GM21447 (cell line): ENCODE results near the gene LMAN1.
A peak's percentile ranks its signal among the peaks of the same experiment; 100 is the strongest.

Experiments used
- ATAC-seq: cut with Tn5 transposase; IDR thresholded peaks from one replicate; pipeline ENCODE4 v1.9.1; 2021; ENCODE audit not compliant: unreplicated experiment

The LMAN1 gene

GRCh38 chr18:59372975-59373374 lies 13.9 kb upstream of the LMAN1 start:
- ATAC-seq: no peak

DNA sequence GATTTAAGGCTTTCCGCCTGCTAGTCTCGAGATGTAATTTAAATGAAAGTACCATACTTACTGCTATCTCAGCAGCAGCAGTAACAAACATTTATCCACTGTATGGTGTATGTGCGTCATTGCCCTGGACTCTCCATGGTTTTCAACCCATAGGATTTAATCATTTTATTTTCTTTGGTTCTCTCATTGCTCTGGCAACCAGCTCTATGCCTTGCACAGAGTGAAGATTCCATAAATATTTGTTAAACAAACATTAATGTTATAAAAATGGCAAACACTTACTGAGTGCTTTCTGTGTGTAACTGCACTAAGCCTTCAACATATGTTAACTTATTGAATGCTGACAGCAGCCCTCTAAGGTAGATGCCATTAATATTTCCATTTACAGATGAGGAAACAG lies 1.3 kb upstream of the LMAN1 start:
- no peak for ATAC-seq

DNA sequence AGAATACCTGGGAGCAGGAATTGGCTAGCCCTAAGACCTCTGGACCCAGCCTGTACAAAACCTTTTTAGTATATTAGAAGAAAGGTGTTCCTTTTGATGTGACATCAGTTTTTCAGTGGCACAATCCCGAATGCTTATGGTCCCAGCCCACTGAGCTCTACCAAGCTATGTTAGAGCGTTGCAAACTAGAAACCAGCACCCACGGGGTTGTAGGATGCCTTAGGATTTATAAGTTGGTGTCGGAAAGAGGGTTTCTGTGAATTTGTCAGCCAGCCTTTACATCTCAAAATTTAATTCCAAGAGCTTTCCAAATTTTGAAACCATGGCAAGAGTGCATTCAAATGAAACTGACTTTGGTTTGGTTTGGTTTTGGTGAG lies 499 bp upstream of the LMAN1 start:
- peak; percentile 26 for ATAC-seq

- ATAC-seq: no peak
These were observed 702 bp downstream of the LMAN1 start for GRCh38 chr18:59358414-59358711.

- ATAC-seq: no peak
These were observed 1.1 kb downstream of the LMAN1 start for GRCh38 chr18:59357928-59358327.

DNA sequence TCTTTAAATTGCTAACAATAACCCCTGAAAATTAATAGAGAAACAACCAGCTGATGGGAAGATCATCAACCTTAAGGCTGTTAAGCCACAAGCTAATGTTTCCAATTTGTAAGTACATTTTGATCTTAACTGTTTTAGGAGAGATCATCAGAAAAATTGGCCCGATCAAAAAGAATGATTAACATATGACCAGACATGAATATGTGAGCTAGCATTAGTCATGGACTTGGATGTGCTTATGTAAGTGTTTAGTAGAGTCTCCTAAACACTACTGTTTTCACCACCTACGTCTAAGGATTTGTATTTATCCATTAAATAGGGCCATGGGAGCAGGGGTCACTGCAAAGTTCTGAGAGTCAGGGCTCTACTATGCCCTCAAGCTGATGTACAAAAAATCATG lies 4.3 kb downstream of the LMAN1 start:
- no peak for ATAC-seq

- ATAC-seq: no peak
These were observed 5.9 kb downstream of the LMAN1 start for GRCh38 chr18:59353079-59353680.

DNA sequence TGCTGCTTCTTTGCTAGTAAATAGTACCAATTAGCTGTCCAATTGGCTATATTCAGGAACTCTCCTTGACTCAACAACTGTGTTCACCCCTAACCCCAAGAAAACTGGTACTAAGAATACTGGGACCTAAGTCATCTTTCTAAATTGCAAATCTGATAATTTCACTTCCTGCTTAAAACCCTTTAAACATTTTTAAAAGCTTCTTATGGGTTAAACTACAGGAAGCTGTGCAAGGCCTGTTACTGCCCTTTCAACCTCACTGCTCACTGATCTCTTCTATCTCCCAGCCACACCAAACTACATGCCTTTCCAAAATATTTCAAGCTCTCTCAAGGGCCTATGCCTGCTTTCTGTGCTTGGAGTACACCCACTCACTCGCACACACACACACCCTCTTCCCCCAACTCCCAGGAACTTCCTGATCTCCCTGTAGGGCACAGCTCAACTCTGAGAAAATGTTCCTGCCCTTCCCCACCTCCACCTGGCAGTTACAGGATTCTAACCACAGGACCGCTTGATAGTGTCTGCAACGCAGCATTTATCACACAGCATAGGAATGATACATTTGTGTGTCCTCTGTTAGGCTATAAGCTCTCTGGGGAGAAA lies 6.7 kb downstream of the LMAN1 start:
- ATAC-seq: no peak

GRCh38 chr18:59345556-59345955 lies 13.5 kb downstream of the LMAN1 start:
- no peak for ATAC-seq

- no peak for ATAC-seq
These were observed 14.1 kb downstream of the LMAN1 start for GRCh38 chr18:59344996-59345395.

- no peak for ATAC-seq
These were observed 15.1 kb downstream of the LMAN1 start for GRCh38 chr18:59343926-59344325.

DNA sequence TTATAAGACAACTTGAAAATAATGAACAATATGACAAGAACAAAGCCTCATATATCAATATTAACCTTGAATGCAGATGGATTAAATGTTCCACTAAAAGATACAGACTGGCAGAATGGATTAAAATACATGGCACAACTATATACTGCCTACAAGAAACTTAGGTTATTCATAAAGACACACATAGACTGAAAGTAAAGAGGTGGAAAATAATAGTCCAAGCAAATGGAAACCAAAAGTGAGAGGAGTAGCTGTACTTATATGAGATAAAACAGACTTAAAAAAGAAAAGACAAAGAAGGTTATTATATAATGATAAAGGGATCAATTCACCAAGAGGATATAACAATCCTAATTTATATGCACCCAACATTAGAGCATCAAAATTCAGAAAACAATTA lies 18.2 kb downstream of the LMAN1 start:
- ATAC-seq: no peak

- no peak for ATAC-seq
These were observed 18.8 kb downstream of the LMAN1 start for GRCh38 chr18:59340312-59340711.

DNA sequence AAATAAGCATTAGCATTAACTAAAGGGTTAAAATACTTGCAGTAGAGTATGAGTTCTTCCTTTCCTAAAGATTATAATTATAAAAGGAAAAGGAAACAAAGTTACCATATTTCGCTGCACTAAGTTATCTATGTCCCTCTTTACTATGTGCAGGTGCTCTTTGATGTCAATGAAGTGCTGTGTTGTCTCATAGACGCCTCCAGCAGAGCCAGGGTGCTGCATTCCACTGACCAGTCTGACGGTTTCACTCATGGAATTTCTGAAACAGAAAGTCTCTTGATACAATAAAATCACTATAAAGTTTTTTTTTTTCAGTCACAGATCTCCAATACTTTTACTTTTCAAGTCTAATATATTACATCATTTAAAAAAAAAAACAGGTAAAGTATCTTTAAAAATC lies 26.1 kb downstream of the LMAN1 start:
- no peak for ATAC-seq

DNA sequence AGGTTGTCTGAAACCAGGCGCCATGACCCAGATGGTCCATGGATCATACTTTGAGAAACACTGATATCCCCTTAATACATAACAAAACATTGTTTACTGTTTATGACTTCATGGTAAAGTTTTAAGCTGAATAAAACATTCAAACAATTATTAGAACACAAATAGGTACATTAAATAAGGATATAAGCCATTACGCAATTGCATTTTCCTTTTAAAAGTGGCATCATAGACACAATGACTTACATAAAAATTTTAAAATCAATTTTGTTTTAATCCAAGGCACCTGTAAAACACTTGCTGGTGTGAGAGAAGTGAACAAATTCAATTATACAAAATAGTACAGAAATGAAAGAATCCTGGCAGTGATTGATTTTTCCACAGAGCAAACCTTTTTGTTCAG lies 30.4 kb downstream of the LMAN1 start:
- ATAC-seq: no peak

DNA sequence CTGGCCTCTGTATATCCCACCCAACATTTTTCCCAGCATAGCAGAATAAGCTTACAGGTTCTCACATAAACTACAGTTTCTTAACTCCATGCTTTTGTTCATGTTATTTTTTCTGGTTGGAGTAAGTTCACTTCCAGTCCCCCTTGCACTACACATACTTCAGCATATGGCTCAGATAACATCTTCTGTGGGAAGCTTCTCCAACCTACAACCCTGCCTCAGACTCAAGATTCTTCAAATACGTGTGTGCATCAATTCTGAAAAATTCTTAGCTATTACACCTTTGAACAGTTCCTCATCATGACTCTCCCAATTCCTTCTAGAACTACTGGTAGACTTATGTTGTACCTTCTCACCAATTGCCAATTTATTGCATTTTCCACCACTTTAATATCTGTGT lies 33.1 kb downstream of the LMAN1 start:
- no peak for ATAC-seq

DNA sequence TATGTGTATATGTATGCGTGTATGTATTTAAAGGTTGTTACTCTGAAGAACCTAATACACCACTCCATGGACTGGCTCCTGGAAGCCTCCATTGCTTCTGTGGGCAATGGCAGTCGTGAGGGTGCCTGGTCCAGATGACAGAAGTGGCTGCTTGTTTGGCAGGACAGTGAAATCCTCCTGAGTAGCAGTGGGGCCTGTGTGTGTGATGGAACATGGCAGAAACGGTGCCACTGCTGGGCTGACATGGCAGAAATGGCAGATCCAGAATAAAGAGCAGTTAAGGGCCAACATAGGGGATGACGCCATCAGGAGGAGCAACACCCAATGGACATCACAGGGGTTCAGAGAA lies 34.5 kb downstream of the LMAN1 start:
- ATAC-seq: no peak

DNA sequence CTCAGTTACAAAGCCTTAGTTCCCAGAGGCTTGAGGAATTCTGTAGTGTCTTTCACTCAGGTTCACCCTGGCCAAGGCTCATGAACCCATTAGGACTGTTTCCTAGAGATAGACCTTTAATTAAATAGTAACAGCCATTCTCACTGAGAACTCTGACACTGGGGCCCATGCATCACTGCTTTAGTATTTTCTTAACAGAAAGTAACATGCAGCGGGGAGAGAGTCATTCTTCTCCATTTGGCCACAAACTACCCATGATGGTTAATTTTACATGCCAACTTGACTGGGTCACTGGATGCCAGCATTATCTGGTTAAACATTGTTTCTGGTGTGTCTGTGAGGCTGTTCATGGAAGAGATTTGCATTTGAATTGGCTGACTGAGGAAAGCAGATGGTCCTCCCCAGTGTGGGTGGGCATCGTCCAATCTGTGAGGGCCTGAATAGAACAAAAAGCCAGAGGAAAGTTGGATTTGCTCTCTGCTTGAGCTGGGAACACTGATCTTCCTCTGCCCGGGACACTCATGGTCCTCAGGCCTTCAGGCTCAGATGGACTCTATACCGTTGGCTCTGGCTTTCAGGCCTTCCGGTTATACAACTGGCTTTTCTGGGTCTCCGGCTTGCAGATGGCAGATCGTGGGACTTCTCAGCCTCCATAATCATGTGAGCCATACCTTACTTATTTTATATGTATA lies 35.0 kb downstream of the LMAN1 start:
- no peak for ATAC-seq

GRCh38 chr18:59318460-59319050 lies 40.5 kb downstream of the LMAN1 start, which contains the start of gene CPLX4:
Gene CPLX4, minus strand, starts transcription at chr18:59318649. Its CDS starts 187 bp downstream, at chr18:59318462.
- no peak for ATAC-seq

- no peak for ATAC-seq
These were observed 47.4 kb downstream of the LMAN1 start for GRCh38 chr18:59311631-59312030.

- no peak for ATAC-seq
These were observed 50.2 kb downstream of the LMAN1 start for GRCh38 chr18:59308938-59309260.

DNA sequence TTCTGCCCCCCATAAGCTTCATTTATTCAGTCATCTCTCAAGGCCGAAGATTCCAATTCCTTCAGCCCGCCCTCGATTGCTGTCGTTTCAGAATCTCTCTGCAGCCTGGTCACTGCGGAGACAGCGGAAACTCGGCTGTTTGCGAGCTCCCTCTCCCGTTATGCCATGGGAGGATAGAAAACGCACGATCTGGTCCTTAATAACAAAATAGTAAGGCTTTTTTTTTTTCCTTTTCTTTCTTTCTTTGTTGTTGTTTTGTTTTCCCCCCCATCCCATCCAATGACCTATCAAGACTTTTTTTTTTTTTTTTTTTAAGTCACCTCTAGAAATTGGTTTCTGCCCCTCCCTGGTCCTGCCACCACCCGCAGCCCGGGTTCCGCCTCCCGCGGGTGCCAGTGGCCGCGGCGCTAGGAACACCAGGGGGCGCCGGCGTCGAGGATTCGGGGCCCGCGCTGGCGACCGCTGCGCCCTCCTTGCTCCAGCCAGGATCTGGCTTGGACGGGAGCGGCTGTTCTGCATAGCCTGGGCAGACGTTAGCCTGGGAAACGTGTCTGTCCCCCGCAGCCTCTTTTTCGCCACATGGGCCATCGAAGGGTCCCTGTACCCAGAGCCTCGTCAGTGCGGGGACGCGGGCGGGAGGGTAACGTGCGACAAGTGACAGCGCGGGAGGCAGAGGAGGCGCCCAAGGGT lies 50.7 kb downstream of the LMAN1 start:
- ATAC-seq: peak; percentile 78
